MM.1S (cell line): Measurements from ENCODE around the gene GFRA1.

Experiments used
- DNase-seq: peaks from one replicate; pipeline ENCODE4 v3.0.0-alpha.2; 2015
- H2AFZ ChIP-seq: fragments of 300-600 bp; sonication (generic); 2 replicates; pipeline ENCODE4 v1.6.0; 2016; ENCODE audit warnings: antibody characterized with exemption, low read length
- H3F3A ChIP-seq: fragments of 300-600 bp; sonication (generic); 2 replicates; pipeline ENCODE4 v1.6.1; 2016; ENCODE audit warnings: mild to moderate bottlenecking, antibody characterized with exemption, low read length, moderate library complexity, mixed read lengths; ENCODE audit not compliant: insufficient read depth
- H3K27ac ChIP-seq: fragments of 300-600 bp; sonication (generic); 2 replicates; pipeline ENCODE4 v1.5.1; 2016; ENCODE audit warnings: mild to moderate bottlenecking, low read length
- H3K27me3 ChIP-seq: fragments of 300-600 bp; sonication (generic); replicated peaks from 2 replicates; pipeline ENCODE4 v1.6.0; 2016; ENCODE audit warnings: low read length; ENCODE audit not compliant: insufficient read depth
- H3K36me3 ChIP-seq: fragments of 300-600 bp; sonication (generic); replicated peaks from 2 replicates; pipeline ENCODE4 v1.6.1; 2016; ENCODE audit warnings: mild to moderate bottlenecking, low read length, mixed read lengths; ENCODE audit not compliant: insufficient read depth
- H3K4me1 ChIP-seq: fragments of 300-600 bp; sonication (generic); 2 replicates; pipeline ENCODE4 v1.6.1; 2016; ENCODE audit warnings: low read length, mixed read lengths
- H3K4me2 ChIP-seq: fragments of 300-600 bp; sonication (generic); 2 replicates; pipeline ENCODE4 v1.6.0; 2016; ENCODE audit warnings: low read depth, low read length
- H3K4me3 ChIP-seq: fragments of 300-600 bp; sonication (generic); 2 replicates; pipeline ENCODE4 v1.5.1; 2016; ENCODE audit warnings: low read length, mixed read lengths
- H3K79me2 ChIP-seq: fragments of 300-600 bp; sonication (generic); 2 replicates; pipeline ENCODE4 v1.6.1; 2016; ENCODE audit warnings: mixed run types, low read length, mixed read lengths
- H3K9ac ChIP-seq: fragments of 300-600 bp; sonication (generic); 2 replicates; pipeline ENCODE4 v1.6.1; 2016; ENCODE audit warnings: low read length, mixed read lengths
- H3K9me2 ChIP-seq: fragments of 300-600 bp; sonication (generic); replicated peaks from 2 replicates; pipeline ENCODE4 v1.6.1; 2016; ENCODE audit warnings: mild to moderate bottlenecking, low read length, mixed read lengths; ENCODE audit not compliant: insufficient read depth
- H3K9me3 ChIP-seq: fragments of 300-600 bp; sonication (generic); replicated peaks from 2 replicates; pipeline ENCODE4 v1.6.1; 2016; ENCODE audit warnings: mild to moderate bottlenecking, low read length, mixed read lengths; ENCODE audit not compliant: insufficient read depth
- H4K20me1 ChIP-seq: fragments of 300-600 bp; sonication (generic); 2 replicates; pipeline ENCODE4 v1.6.1; 2016; ENCODE audit warnings: mild to moderate bottlenecking, low read length, moderate library complexity, mixed read lengths; ENCODE audit not compliant: insufficient read depth
- CTCF ChIP-seq: fragments of 300-600 bp; sonication (generic); IDR thresholded peaks from 2 replicates; pipeline ENCODE4 v1.5.1; 2016; ENCODE audit warnings: antibody characterized with exemption, low read length, mixed read lengths
- EZH2 ChIP-seq: fragments of 300-600 bp; sonication (generic); optimal IDR thresholded peaks from 2 replicates; pipeline ENCODE3; 2017; ENCODE audit warnings: low read depth, mild to moderate bottlenecking, antibody characterized with exemption, low read length, mixed read lengths
- EZH2phosphoT487 ChIP-seq: fragments of 300-600 bp; sonication (generic); IDR thresholded peaks from 2 replicates; pipeline ENCODE4 v1.6.1; 2018; ENCODE audit warnings: antibody characterized with exemption, low read length

GFRA1 gene

DNA sequence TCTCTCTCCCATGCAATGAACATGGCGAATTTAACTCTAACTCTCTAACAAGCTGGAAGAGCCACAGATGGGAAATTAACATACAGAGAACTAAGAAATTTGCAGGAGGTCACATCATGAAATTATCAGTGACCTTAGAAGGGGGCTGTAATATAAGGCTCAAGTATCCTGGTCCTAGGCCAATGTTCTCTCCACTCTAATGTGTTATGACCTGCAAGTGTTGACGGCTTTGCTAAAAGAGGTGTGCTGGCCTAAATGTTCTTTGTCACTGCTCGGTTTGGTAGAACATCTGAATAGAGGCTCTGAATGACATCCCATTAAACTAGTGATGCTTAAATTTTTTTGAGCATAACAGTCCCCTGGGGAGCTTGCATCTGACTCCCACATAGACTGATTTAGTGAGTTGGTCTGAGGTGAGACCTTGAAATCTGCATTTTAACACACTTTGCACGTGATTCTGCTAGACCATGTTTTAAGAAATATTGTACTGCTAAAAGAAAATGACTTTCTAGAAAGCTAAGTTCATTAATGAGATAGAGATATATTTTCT lies 129.3 kb downstream of the GFRA1 start:
- Histone ChIP-seq H3K27ac (no peak overlapping the region), H3K4me1 (no peaks in the 10 kb centered on the region), H3F3A (no peaks in the 10 kb centered on the region), H3K4me3 (no peak overlapping the region), H3K27me3 (no peaks in the 10 kb centered on the region), H3K79me2 (no peaks in the 10 kb centered on the region), H3K9ac (no peak overlapping the region), H2AFZ (no peak overlapping the region), H3K9me3 (no peaks in the 10 kb centered on the region), H4K20me1 (no peaks in the 10 kb centered on the region), H3K4me2 (no peak overlapping the region), H3K36me3 (no peaks in the 10 kb centered on the region), H3K9me2 (no peaks in the 10 kb centered on the region)
- DNase-seq, result no peak
- TF ChIP-seq EZH2 (no peak), EZH2phosphoT487 (no peak), CTCF (no peak)

GRCh38 chr10:116141855-116142254 lies 131.2 kb downstream of the GFRA1 start:
- Histone ChIP-seq H3K9me3 (no peaks in the 10 kb centered on the region), H3K27ac (no peak overlapping the region), H3K79me2 (no peaks in the 10 kb centered on the region), H3K4me1 (no peaks in the 10 kb centered on the region), H3K27me3 (no peaks in the 10 kb centered on the region), H3K9ac (no peak overlapping the region), H2AFZ (no peak overlapping the region), H3K4me2 (no peak overlapping the region), H3K9me2 (no peaks in the 10 kb centered on the region), H3K4me3 (no peak overlapping the region), H3K36me3 (no peaks in the 10 kb centered on the region), H4K20me1 (no peaks in the 10 kb centered on the region), H3F3A (no peaks in the 10 kb centered on the region)
- no peak for DNase-seq
- no peak for TF ChIP-seq EZH2
- no peak for TF ChIP-seq CTCF
- TF ChIP-seq EZH2phosphoT487, result no peak

DNA sequence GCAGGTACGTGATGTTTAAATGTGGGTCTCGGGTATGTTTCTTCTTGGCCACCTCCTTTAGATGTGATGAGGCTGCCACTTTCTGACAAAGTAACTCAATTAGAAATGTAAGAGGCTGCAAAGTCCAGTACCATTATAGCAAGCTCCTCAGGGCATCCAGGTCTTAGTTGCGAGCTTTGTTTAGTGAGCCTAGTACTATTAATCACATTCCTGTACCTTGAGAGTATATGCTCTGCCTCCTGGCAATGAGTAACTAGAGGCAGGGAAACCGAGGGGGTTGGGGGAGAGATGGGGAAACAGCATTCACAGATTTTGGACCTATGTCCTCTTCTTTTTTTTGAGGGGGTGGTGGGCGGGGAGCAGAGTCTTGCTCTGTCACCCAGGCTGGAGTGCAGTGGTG lies 131.8 kb downstream of the GFRA1 start:
- no peaks in the 10 kb centered on the region for H3K9me2 ChIP-seq
- no peaks in the 10 kb centered on the region for H3K27me3 ChIP-seq
- no peaks in the 10 kb centered on the region for H3K4me1 ChIP-seq
- H2AFZ ChIP-seq, result no peak overlapping the region
- no peak overlapping the region for H3K4me2 ChIP-seq
- no peak for DNase-seq
- no peaks in the 10 kb centered on the region for H4K20me1 ChIP-seq
- H3F3A ChIP-seq, result no peaks in the 10 kb centered on the region
- no peak overlapping the region for H3K4me3 ChIP-seq
- no peaks in the 10 kb centered on the region for H3K36me3 ChIP-seq
- H3K9me3 ChIP-seq, result no peaks in the 10 kb centered on the region
- no peak overlapping the region for H3K27ac ChIP-seq
- no peaks in the 10 kb centered on the region for H3K79me2 ChIP-seq
- TF ChIP-seq EZH2 (no peak), CTCF (no peak), EZH2phosphoT487 (no peak)
- no peak overlapping the region for H3K9ac ChIP-seq
